ENCODE measurements around the gene PAEP.
"Not testable (repeated sequence)": the region's sequence is repeated elsewhere in the genome, so short reads cannot be mapped to it uniquely, and the experiment has no call there.

PAEP gene

DNA sequence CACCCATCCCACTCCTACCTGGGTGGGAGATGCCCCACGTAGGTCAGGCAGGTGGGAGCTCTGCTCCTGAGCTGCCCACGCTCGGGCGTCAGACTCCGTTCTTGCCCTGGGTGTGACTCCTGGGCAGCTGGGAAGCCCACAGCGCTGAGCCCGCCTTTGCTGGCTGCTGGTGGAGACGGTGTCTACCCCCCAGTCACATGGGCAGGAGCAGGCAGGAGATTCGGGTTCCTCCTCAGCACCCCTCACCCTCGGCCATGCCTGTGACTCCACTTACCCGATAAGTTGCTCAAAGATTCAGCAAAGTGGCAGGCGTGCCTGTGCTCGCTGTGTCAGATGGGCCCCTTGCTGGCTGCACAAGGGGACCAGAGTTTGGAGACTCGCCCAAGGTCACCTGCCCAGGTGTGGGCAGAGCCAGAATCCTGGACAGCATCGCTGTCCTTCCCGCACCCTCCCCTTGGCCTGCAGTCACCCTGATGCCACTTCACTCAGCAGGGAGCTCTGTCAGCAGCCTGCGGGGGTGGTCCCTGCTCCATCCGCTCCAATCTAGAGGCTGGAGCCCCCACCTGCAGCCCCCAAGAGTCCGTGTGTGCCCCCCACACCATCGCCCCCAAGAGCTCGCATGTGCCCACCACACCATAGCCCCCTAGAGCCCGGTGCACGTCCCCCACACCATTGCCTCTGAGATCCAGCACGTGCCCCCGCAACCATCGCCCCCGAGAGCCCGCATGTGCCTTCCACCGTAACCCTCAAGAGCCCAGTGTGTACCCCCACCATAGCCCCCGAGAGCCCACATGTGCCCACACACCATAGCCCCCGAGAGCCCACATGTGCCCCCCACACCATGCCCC lies 36.1 kb upstream of the PAEP start:
- POLR2A ChIA-PET, result no interaction called here
- CTCF ChIA-PET, result no interaction called here
- DNase-seq (ENCODE audit: extremely low spot score), result no peak
- TF ChIP-seq NFRKB (IDR thresholded peaks at IDR 0.05), result no peak
- TF ChIP-seq HDGF (IDR thresholded peaks at IDR 0.05; ENCODE audit: borderline replicate concordance), result no peak
- TF ChIP-seq SUZ12 (IDR thresholded peaks at IDR 0.05), result no peak
- no peak for TF ChIP-seq ZNF384 (IDR thresholded peaks at IDR 0.05)

GRCh38 chr9:135526089-135526729 lies 35.3 kb upstream of the PAEP start:
- ChIA-PET POLR2A (no interaction called here), CTCF (no interaction called here)
- DNase-seq (ENCODE audit: extremely low spot score), result no peak
- TF ChIP-seq FOXK2 (IDR thresholded peaks at IDR 0.05), result no peak
- no peak for TF ChIP-seq HDGF (IDR thresholded peaks at IDR 0.05; ENCODE audit: borderline replicate concordance)
- TF ChIP-seq SUZ12 (IDR thresholded peaks at IDR 0.05), result no peak
- TF ChIP-seq ZNF384 (IDR thresholded peaks at IDR 0.05), result no peak
- TF ChIP-seq L3MBTL2 (conservative IDR thresholded peaks at IDR 0.05), result no peak
- TF ChIP-seq FOXM1 (IDR thresholded peaks at IDR 0.05; ENCODE audit: borderline replicate concordance), result no peak

GRCh38 chr9:135526730-135527571 lies 34.6 kb upstream of the PAEP start:
- TF ChIP-seq, protein P1, sequence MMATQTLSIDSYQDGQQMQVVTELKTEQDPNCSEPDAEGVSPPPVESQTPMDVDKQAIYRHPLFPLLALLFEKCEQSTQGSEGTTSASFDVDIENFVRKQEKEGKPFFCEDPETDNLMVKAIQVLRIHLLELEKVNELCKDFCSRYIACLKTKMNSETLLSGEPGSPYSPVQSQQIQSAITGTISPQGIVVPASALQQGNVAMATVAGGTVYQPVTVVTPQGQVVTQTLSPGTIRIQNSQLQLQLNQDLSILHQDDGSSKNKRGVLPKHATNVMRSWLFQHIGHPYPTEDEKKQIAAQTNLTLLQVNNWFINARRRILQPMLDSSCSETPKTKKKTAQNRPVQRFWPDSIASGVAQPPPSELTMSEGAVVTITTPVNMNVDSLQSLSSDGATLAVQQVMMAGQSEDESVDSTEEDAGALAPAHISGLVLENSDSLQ (IDR thresholded peaks at IDR 0.05), result no peak
- TF ChIP-seq L3MBTL2 (conservative IDR thresholded peaks at IDR 0.05) (no peak), FOXM1 (IDR thresholded peaks at IDR 0.05; ENCODE audit: borderline replicate concordance) (no peak), SUZ12 (IDR thresholded peaks at IDR 0.05) (no peak), HDGF (IDR thresholded peaks at IDR 0.05; ENCODE audit: borderline replicate concordance) (no peak), CTBP1 (IDR thresholded peaks at IDR 0.05; ENCODE audit: borderline replicate concordance) (no peak), ZNF384 (IDR thresholded peaks at IDR 0.05) (no peak), SP1 (IDR thresholded peaks at IDR 0.05) (no peak), TARDBP (IDR thresholded peaks at IDR 0.05) (no peak), FOXA1 (IDR thresholded peaks at IDR 0.05) (no peak), NFRKB (IDR thresholded peaks at IDR 0.05) (no peak), LEF1 (IDR thresholded peaks at IDR 0.05; ENCODE audit: borderline replicate concordance) (no peak), FOXK2 (IDR thresholded peaks at IDR 0.05) (no peak), ARNT (IDR thresholded peaks at IDR 0.05) (no peak), ELF4 (IDR thresholded peaks at IDR 0.05) (no peak), BHLHE40 (IDR thresholded peaks at IDR 0.05; ENCODE audit: borderline replicate concordance) (no peak)
- DNase-seq (ENCODE audit: extremely low spot score), result no peak
- ChIA-PET POLR2A (no interaction called here), CTCF (no interaction called here)

- POLR2A ChIA-PET; DNase-seq (ENCODE audit: extremely low spot score); CTCF ChIA-PET: not testable (repeated sequence)
Observed at GRCh38 chr9:135528842-135529435, 32.6 kb upstream of the PAEP start.

DNA sequence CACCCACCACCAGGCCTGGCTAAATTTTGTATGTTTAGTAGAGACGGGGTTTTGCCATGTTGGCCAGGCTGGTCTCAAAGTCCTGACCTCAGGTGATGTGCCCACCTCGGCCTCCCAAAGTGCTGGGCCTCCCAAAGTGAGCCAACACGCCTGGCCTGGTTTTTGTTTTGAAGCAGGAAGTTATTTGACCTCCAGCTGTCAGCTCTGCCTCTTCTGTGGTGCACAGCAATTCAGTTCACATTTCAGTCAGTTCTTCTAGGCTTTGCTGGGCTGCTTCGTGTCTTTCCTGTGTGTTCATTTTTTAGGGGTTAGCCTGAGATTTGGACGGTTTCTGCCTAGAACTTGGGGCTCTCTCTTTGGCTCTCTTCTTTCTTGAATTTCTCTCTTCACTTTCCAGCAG lies 31.4 kb upstream of the PAEP start:
- no peak for DNase-seq (ENCODE audit: extremely low spot score)
- ChIA-PET POLR2A (no interaction called here), CTCF (interaction anchor here (0.7 kb wide), 1 partner anchor 199 kb away, joined by 3 read pairs; no protein-coding TSS in a partner anchor)
- TF ChIP-seq FOXM1 (IDR thresholded peaks at IDR 0.05; ENCODE audit: borderline replicate concordance) (no peak), ARNT (IDR thresholded peaks at IDR 0.05) (no peak), SP1 (IDR thresholded peaks at IDR 0.05) (no peak), ELF4 (IDR thresholded peaks at IDR 0.05) (no peak), HDGF (IDR thresholded peaks at IDR 0.05; ENCODE audit: borderline replicate concordance) (no peak), ZNF384 (IDR thresholded peaks at IDR 0.05) (no peak), CTBP1 (IDR thresholded peaks at IDR 0.05; ENCODE audit: borderline replicate concordance) (no peak), LEF1 (IDR thresholded peaks at IDR 0.05; ENCODE audit: borderline replicate concordance) (no peak), L3MBTL2 (conservative IDR thresholded peaks at IDR 0.05) (no peak), NFRKB (IDR thresholded peaks at IDR 0.05) (no peak), FOXA1 (IDR thresholded peaks at IDR 0.05) (no peak), SUZ12 (IDR thresholded peaks at IDR 0.05) (no peak), FOXK2 (IDR thresholded peaks at IDR 0.05) (no peak), BHLHE40 (IDR thresholded peaks at IDR 0.05; ENCODE audit: borderline replicate concordance) (no peak), TARDBP (IDR thresholded peaks at IDR 0.05) (no peak)
- TF ChIP-seq, protein P1 (IDR thresholded peaks at IDR 0.05), result no peak

- ChIA-PET POLR2A (no interaction called here), CTCF (no interaction called here)
- TF ChIP-seq NFRKB (IDR thresholded peaks at IDR 0.05) (no peak), HDGF (IDR thresholded peaks at IDR 0.05; ENCODE audit: borderline replicate concordance) (no peak), FOXK2 (IDR thresholded peaks at IDR 0.05) (no peak), CTBP1 (IDR thresholded peaks at IDR 0.05; ENCODE audit: borderline replicate concordance) (no peak), SUZ12 (IDR thresholded peaks at IDR 0.05) (no peak), LEF1 (IDR thresholded peaks at IDR 0.05; ENCODE audit: borderline replicate concordance) (no peak), ZNF384 (IDR thresholded peaks at IDR 0.05) (no peak), SP1 (IDR thresholded peaks at IDR 0.05) (no peak), ELF4 (IDR thresholded peaks at IDR 0.05) (no peak), L3MBTL2 (conservative IDR thresholded peaks at IDR 0.05) (no peak)
- TF ChIP-seq, protein P1 (IDR thresholded peaks at IDR 0.05), result no peak
- no peak for DNase-seq (ENCODE audit: extremely low spot score)
Observed at GRCh38 chr9:135531096-135531495, 30.5 kb upstream of the PAEP start.

Data from HEK293T (cell line).